Epidermal melanocyte (primary cell): ENCODE results near the gene DGKZ.
"Not testable (repeated sequence)": the region's sequence is repeated elsewhere in the genome, so short reads cannot be mapped to it uniquely, and the experiment has no call there.

ENCODE experiments used
- DNase-seq: peaks from one replicate; pipeline ENCODE4 v3.0.0; 2011; ENCODE audit warnings: low spot score; ENCODE audit not compliant: insufficient read length

DGKZ gene

GRCh38 chr11:46366661-46367161 lies 19.4 kb downstream of the DGKZ start:
- DNase-seq, result no peak

GRCh38 chr11:46367244-46367915 lies 20.1 kb downstream of the DGKZ start:
- no peak for DNase-seq

- no peak for DNase-seq
These were observed 20.6 kb downstream of the DGKZ start for GRCh38 chr11:46367916-46368267.

GRCh38 chr11:46369458-46370152 lies 22.3 kb downstream of the DGKZ start:
- DNase-seq, result peak; percentile 75

- no peak for DNase-seq
These were observed 23.0 kb downstream of the DGKZ start for GRCh38 chr11:46370253-46370652.

- not testable (repeated sequence) for DNase-seq
These were observed 24.0 kb downstream of the DGKZ start for GRCh38 chr11:46371262-46371661.

GRCh38 chr11:46372086-46372485 lies 24.8 kb downstream of the DGKZ start:
- DNase-seq, result no peak

GRCh38 chr11:46372501-46372900 lies 25.2 kb downstream of the DGKZ start:
- DNase-seq, result not testable (repeated sequence)

- DNase-seq, result no peak
These were observed 26.8 kb downstream of the DGKZ start for GRCh38 chr11:46373787-46374740.

- no peak for DNase-seq
These were observed 27.6 kb downstream of the DGKZ start for GRCh38 chr11:46374815-46375214.

- DNase-seq, result no peak
These were observed 28.3 kb downstream of the DGKZ start for GRCh38 chr11:46375392-46376101.

GRCh38 chr11:46376258-46377050 lies 29.2 kb downstream of the DGKZ start:
- no peak for DNase-seq

GRCh38 chr11:46377290-46377689 lies 30.0 kb downstream of the DGKZ start:
- no peak for DNase-seq

GRCh38 chr11:46377831-46378230 lies 30.6 kb downstream of the DGKZ start:
- DNase-seq, result no peak

- DNase-seq, result no peak
These were observed 31.0 kb downstream of the DGKZ start for GRCh38 chr11:46378296-46378695.

- DNase-seq, result no peak
These were observed 31.7 kb downstream of the DGKZ start for GRCh38 chr11:46378811-46379481.

- DNase-seq, result not testable (repeated sequence)
These were observed 32.4 kb downstream of the DGKZ start for GRCh38 chr11:46379482-46380293.

- DNase-seq, result no peak
These were observed 33.2 kb downstream of the DGKZ start for GRCh38 chr11:46380340-46381047.
